Measurements from ENCODE around the gene PAF1. TPM values are rescaled to one million over a fixed set of nuclear protein-coding genes. Genes with fewer than 3 reads are reported as not detected.
A peak's percentile ranks its signal among the peaks of the same experiment; 100 is the strongest.

PAF1 gene
- total RNA-seq, 1 donor from 2014 or later, result 43.6 TPM

- H3K9me3 Mint-ChIP-seq, result no peaks in the 10 kb centered on the region
- peaks cover 15% of the 10 kb centered on the region for H3K36me3 Mint-ChIP-seq
Observed at GRCh38 chr19:39434123-39435076, 43.5 kb upstream of the PAF1 start.

GRCh38 chr19:39433480-39434079 lies 42.7 kb upstream of the PAF1 start:
- peak overlapping the region; percentile 100 for H3K4me3 Mint-ChIP-seq
- H3K36me3 Mint-ChIP-seq, result peaks cover 15% of the 10 kb centered on the region
- H3K4me1 Mint-ChIP-seq (ENCODE audit: unreplicated experiment), result peaks cover 23% of the 10 kb centered on the region
- no peaks in the 10 kb centered on the region for H3K9me3 Mint-ChIP-seq
- H3K27ac Mint-ChIP-seq, result peak overlapping the region; percentile 69
- H3K27me3 Mint-ChIP-seq, result peaks cover 8% of the 10 kb centered on the region
- TF ChIP-seq CTCF (conservative IDR thresholded peaks at IDR 0.05), result no peak
- DNase-seq (ENCODE audit: extremely low spot score, unreplicated experiment), result no peak

More at GRCh38 chr19:39434123-39435076, 43.5 kb upstream of the PAF1 start:
- Mint-ChIP-seq H3K27me3 (peaks cover 8% of the 10 kb centered on the region), H3K4me3 (peak overlapping the region; percentile 100), H3K4me1 (ENCODE audit: unreplicated experiment) (peaks cover 23% of the 10 kb centered on the region), H3K27ac (peak overlapping the region; percentile 26)
- DNase-seq (ENCODE audit: extremely low spot score, unreplicated experiment), result no peak
- TF ChIP-seq CTCF (conservative IDR thresholded peaks at IDR 0.05), result no peak

GRCh38 chr19:39432677-39433025 lies 41.7 kb upstream of the PAF1 start:
- no peak for DNase-seq (ENCODE audit: extremely low spot score, unreplicated experiment)
- Mint-ChIP-seq H3K27ac (no peak overlapping the region), H3K4me1 (ENCODE audit: unreplicated experiment) (peaks cover 28% of the 10 kb centered on the region), H3K9me3 (no peaks in the 10 kb centered on the region), H3K27me3 (peaks cover 8% of the 10 kb centered on the region), H3K36me3 (peaks cover 15% of the 10 kb centered on the region), H3K4me3 (no peak overlapping the region)
- TF ChIP-seq CTCF (conservative IDR thresholded peaks at IDR 0.05), result no peak

GRCh38 chr19:39430675-39431593 lies 40.0 kb upstream of the PAF1 start:
- H3K27me3 Mint-ChIP-seq, result peaks cover 3% of the 10 kb centered on the region
- H3K4me3 Mint-ChIP-seq, result peak overlapping the region; percentile 22
- H3K36me3 Mint-ChIP-seq, result peaks cover 17% of the 10 kb centered on the region
- peaks cover 25% of the 10 kb centered on the region for H3K4me1 Mint-ChIP-seq (ENCODE audit: unreplicated experiment)
- TF ChIP-seq CTCF (conservative IDR thresholded peaks at IDR 0.05), result no peak
- peak overlapping the region; percentile 71 for H3K27ac Mint-ChIP-seq
- DNase-seq (ENCODE audit: extremely low spot score, unreplicated experiment), result no peak
- no peaks in the 10 kb centered on the region for H3K9me3 Mint-ChIP-seq

Measured in type B pancreatic cell (in vitro differentiated cells).